ENCODE data around the gene P2RX7.
"Not testable (repeated sequence)": the region's sequence is repeated elsewhere in the genome, so short reads cannot be mapped to it uniquely, and the experiment has no call there.

Gene P2RX7

DNA sequence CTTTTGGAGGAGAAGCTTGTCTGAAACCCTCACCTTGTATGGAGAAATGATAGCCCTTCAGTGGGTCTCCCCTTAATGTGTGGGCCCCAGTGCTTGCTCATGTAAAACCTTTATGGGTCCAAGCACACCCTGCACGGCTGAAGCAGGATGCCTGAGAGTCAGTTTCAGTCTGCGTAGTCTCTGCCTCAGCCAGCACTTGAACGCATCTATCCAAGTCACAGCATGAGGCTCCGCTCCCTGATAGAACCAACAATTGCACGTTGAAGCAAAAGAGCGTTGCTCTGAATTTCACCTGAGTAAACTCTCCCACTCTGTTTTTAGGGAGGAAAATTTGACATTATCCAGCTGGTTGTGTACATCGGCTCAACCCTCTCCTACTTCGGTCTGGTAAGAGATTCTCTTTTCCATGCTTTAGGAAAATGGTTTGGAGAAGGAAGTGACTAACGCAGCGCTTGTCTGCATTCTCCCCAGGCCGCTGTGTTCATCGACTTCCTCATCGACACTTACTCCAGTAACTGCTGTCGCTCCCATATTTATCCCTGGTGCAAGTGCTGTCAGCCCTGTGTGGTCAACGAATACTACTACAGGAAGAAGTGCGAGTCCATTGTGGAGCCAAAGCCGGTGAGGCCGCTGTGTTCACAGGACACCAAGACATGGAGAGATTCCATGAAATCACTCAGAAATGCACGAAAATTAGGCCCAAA, 44.3 kb downstream of the P2RX7 start:
- DNase-seq, result no peak

- DNase-seq, result no peak
Measured at GRCh38 chr12:121181181-121181580, 48.5 kb downstream of the P2RX7 start.

GRCh38 chr12:121182222-121182893, 49.7 kb downstream of the P2RX7 start:
- DNase-seq, result no peak

- DNase-seq, result no peak
Measured at GRCh38 chr12:121184425-121184824, 51.7 kb downstream of the P2RX7 start.

GRCh38 chr12:121184984-121185889, 52.6 kb downstream of the P2RX7 start:
- no peak for DNase-seq

DNA sequence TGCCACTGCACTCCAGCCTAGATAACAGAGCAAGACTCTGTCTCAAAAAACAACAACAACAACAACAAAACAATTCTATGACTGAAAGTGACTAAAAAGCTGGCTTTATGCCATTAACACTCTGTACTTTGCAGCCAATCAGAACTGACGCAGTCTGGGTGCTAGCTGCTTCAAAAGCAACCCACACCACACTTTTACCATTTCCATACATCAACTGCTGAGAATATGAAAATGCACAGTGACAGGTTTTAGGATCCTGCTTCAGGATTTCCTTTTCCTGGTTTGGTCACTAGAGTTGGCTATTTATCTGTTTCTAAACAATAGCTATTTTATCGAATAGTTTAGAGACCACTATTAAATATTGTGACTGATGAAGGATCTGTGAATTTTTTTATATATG, 54.1 kb downstream of the P2RX7 start:
- DNase-seq, result no peak

- DNase-seq, result no peak
Measured at GRCh38 chr12:121187501-121187900, 54.8 kb downstream of the P2RX7 start.

DNA sequence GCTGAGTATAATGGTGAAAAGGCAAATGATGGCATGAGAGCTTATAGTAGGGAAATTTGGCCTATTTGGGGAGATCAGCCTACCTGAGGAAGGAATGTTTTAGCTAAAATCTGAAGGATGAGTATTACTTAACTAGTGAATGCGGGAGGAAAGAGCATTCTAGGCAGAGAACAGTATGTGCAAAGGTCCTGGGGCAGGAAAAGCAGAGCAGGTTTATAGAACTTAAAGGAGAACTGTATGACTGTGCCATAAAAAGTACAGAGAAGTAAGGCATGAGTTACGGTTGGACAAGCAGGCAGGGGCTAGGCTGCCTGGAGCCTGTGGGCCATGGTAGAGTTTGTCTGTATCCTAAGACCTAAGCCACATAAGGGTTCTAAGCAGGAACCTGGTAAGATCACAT, 55.6 kb downstream of the P2RX7 start:
- DNase-seq, result no peak

GRCh38 chr12:121189131-121189530, 56.5 kb downstream of the P2RX7 start:
- no peak for DNase-seq

- no peak for DNase-seq
Measured at GRCh38 chr12:121189619-121190155, 57.0 kb downstream of the P2RX7 start.

DNA sequence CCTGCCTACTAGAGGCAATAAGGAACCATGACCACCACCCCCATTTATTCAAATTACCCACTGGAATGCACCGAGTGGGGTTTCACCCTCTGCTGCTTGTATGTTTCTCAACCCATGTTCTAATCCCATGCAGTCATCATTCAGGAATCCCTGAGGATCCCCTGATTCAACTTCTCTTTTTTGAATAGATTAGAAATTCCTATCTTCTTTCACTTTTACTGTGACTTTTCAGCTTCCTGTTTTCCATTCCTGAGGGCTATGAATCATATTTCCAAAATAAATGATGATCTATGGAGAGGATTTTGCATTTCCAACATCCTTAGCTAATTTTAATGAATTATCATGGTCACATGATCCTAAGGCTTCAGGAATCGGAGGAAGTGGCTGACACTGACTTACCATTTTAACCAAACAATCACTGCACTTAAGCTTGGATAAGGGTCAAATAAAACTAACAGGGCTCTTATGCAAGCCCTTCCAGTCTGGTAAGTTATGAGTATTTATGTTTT, 57.9 kb downstream of the P2RX7 start:
- DNase-seq, result no peak

- no peak for DNase-seq
Measured at GRCh38 chr12:121191151-121191550, 58.5 kb downstream of the P2RX7 start.

DNA sequence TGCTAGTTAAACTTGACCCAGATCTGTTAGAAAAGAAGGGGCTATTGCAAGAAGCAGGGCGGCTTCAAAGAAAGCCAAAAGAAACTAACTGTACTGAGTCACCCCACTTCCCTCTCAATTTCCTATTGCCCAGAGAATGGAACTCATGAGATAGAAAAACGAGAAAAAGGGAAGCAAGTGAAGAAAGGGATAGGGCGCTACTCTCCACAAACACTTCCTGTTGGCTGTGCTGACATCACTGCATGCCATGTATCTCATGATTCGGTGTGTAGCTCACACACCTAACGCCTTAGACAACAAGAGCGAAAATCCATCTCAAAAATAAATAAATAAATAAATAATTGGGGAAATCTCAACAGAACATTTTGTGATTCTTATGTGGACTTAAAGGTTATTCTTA, 64.2 kb downstream of the P2RX7 start:
- DNase-seq, result no peak

DNA sequence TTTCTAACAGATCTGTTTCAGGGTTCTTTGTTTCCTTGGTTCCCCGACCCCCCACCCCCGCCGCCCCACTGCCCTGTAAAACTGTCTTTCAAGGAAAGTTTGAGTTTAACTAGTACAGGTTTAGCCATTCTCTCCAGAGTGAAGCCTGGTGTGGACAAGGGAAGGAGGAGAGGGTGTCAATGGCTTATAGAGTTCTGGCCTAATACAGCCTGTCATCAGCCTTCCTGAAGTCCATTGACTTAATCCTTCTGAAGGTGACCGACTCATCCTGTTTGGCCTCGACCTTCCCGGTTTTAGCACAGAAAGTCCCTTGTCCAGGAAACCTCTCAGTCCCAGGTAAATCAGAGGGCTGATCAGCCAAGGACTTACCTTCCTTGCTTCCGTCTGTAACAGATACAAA, 66.3 kb downstream of the P2RX7 start:
- no peak for DNase-seq

- DNase-seq, result not testable (repeated sequence)
Measured at GRCh38 chr12:121201140-121201539, 68.5 kb downstream of the P2RX7 start.

- DNase-seq, result no peak
Measured at GRCh38 chr12:121202407-121203355, 70.0 kb downstream of the P2RX7 start.

DNA sequence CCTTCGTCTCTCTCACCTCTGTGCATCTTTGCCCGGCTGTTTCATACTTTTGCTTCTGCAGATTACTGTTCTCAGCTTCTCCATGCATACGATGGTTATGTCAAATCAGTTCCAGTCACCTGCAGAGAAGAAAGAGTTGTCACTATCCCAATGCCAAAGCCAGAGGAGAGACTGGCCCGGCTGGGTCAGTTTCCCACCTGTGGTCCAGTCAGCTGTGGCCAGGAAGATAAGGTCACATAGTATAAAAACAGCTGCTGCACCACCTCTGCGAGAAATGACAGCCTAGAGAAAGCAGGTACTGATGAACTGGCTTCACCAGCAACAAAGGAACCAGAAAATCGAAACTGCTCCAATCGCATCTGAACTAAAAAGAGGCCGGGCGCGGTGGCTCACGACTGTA, 70.8 kb downstream of the P2RX7 start:
- no peak for DNase-seq

DNA sequence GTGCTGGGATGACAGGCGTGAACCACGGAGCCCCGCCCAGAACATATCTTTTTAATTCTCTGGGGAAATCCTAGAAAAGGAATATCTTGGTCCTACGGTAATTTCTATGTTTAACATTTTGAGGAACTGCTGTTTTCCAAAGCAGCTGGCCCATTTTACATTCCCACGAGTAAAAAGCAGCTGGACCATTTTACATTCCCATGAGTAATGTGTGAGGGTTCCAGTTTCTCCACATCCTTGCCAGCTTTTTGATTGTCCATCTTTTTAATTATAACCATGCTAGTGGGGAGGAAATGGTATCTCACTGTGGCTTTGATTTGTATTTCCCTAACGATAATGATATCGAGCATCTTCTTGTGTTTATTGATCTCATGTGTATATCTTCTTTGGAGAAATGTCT, 72.8 kb downstream of the P2RX7 start:
- DNase-seq, result no peak

- not testable (repeated sequence) for DNase-seq
Measured at GRCh38 chr12:121208571-121208970, 75.9 kb downstream of the P2RX7 start.

DNA sequence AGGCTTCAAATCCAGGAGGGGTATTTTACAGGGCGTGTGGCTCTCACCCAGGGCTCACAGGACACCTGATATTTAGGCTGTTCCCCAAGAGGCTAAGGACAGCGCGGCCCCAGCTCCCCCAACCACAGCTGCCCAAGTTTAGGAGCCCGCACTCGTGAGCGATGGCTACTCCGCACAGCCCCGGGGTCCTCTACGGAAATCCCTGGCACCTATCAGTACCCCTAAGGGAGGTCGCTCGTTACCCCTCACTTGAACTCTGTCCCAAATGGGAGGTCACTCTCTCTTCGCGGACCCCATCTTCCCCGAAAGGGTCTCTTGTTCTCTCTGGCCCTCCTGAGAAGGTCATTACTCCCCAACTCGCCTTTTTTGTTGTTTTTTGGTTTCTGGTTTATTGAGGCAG, 76.5 kb downstream of the P2RX7 start:
- DNase-seq, result no peak

DNA sequence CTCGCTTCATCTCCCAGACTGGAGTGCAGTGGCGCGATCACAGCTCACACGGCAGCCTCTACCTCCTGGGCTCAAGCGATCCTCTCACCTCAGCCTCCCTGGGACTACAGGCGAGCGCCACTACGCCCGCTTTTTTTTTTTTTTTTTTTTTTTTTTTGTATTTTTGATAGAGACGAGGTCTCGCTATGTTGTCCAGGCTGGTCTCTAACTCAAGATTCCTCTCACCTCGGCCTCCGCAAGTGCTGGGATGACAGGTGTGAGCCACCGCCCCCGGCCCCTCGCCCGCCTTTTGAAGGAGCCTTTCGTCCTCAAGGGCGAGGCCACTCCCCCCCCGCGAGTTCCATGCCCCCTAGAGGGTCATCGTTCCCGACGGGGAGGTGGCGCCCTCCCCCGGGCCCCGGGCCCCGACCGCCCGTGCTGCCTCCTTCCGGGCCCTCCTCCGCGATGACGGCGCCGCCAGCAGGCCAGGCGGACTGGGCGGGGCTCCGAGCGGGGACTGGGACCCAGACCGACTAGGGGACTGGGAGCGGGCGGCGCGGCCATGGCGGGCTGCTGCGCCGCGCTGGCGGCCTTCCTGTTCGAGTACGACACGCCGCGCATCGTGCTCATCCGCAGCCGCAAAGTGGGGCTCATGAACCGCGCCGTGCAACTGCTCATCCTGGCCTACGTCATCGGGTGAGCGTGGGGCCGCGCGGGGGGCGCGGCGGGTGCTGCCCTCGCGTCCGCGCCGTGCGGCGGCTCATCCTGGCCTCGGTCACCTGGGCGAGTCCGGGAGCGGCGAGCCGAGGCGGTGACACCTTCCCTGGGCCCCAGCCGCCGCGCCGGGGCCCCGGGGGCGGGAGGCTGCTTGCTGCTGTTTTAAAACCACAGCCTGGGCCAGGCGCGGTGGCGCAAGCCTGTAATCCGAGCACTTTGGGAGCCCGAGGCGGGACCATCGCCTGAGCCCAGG, 77.2 kb downstream of the P2RX7 start, which contains the start of gene P2RX4:
Gene P2RX4, plus strand, starts transcription at position 506 of the 949 bp plus-strand sequence. Its CDS starts 36 bp downstream, at position 542.
- peak; percentile 54 to 83 for DNase-seq

All from NCI-H187 (cell line).